ENCODE measurements around the gene FKRP.
A peak's percentile ranks its signal among the peaks of the same experiment; 100 is the strongest.
"Not testable (repeated sequence)": the region's sequence is repeated elsewhere in the genome, so short reads cannot be mapped to it uniquely, and the experiment has no call there.

The FKRP gene

GRCh38 chr19:46753420-46754155 is 7.7 kb downstream of the FKRP start:
- Mint-ChIP-seq H3K9me3 (no peaks in the 10 kb centered on the region), H3K27ac (no peak overlapping the region), H3K27me3 (no peaks in the 10 kb centered on the region), H3K4me1 (peaks cover 20% of the 10 kb centered on the region), H3K36me3 (peaks cover 5% of the 10 kb centered on the region), H3K4me3 (no peak overlapping the region)
- DNase-seq (ENCODE audit: low spot score in 2 of 2): peak; percentile 63 to 70
- peak; percentile 85 for ATAC-seq (ENCODE audit: low read depth)

- DNase-seq (ENCODE audit: low spot score in 2 of 2) (no peak), ATAC-seq (ENCODE audit: low read depth) (no peak)
- no peak overlapping the region for H3K27ac Mint-ChIP-seq
- no peaks in the 10 kb centered on the region for H3K9me3 Mint-ChIP-seq
- no peaks in the 10 kb centered on the region for H3K27me3 Mint-ChIP-seq
- peaks cover 16% of the 10 kb centered on the region for H3K4me1 Mint-ChIP-seq
- peaks cover 5% of the 10 kb centered on the region for H3K36me3 Mint-ChIP-seq
- no peak overlapping the region for H3K4me3 Mint-ChIP-seq
Measured at GRCh38 chr19:46755077-46755852, 9.4 kb downstream of the FKRP start.

- no peak for DNase-seq (ENCODE audit: low spot score in 2 of 2)
- peaks cover 12% of the 10 kb centered on the region for H3K4me1 Mint-ChIP-seq
Measured at GRCh38 chr19:46755853-46756543, 10.1 kb downstream of the FKRP start.

GRCh38 chr19:46756544-46756888 is 10.7 kb downstream of the FKRP start:
- no peak overlapping the region for H3K4me3 Mint-ChIP-seq
- peaks cover 12% of the 10 kb centered on the region for H3K4me1 Mint-ChIP-seq
- no peak overlapping the region for H3K27ac Mint-ChIP-seq
- no peaks in the 10 kb centered on the region for H3K27me3 Mint-ChIP-seq
- DNase-seq (ENCODE audit: low spot score in 2 of 2) (no peak), ATAC-seq (ENCODE audit: low read depth) (no peak)
- H3K36me3 Mint-ChIP-seq: peaks cover 5% of the 10 kb centered on the region
- H3K9me3 Mint-ChIP-seq: no peaks in the 10 kb centered on the region

More at GRCh38 chr19:46755853-46756543, 10.1 kb downstream of the FKRP start:
- Mint-ChIP-seq H3K4me3 (no peak overlapping the region), H3K27me3 (no peaks in the 10 kb centered on the region), H3K9me3 (no peaks in the 10 kb centered on the region), H3K27ac (no peak overlapping the region), H3K36me3 (peaks cover 5% of the 10 kb centered on the region)
- ATAC-seq (ENCODE audit: low read depth): no peak

GRCh38 chr19:46759206-46759605 is 13.3 kb downstream of the FKRP start:
- no peak for DNase-seq (ENCODE audit: low spot score in 2 of 2)
- Mint-ChIP-seq H3K9me3 (no peaks in the 10 kb centered on the region), H3K27ac (no peak overlapping the region)

GRCh38 chr19:46759817-46760333 is 14.0 kb downstream of the FKRP start:
- no peak overlapping the region for H3K4me3 Mint-ChIP-seq
- H3K4me1 Mint-ChIP-seq: peaks cover 5% of the 10 kb centered on the region
- no peaks in the 10 kb centered on the region for H3K36me3 Mint-ChIP-seq
- H3K9me3 Mint-ChIP-seq: no peaks in the 10 kb centered on the region
- no peaks in the 10 kb centered on the region for H3K27me3 Mint-ChIP-seq
- ATAC-seq (ENCODE audit: low read depth) (no peak), DNase-seq (ENCODE audit: low spot score in 2 of 2) (no peak)
- no peak overlapping the region for H3K27ac Mint-ChIP-seq

More at GRCh38 chr19:46759206-46759605, 13.3 kb downstream of the FKRP start:
- ATAC-seq (ENCODE audit: low read depth): no peak
- Mint-ChIP-seq H3K4me3 (no peak overlapping the region), H3K4me1 (peaks cover 5% of the 10 kb centered on the region), H3K27me3 (no peaks in the 10 kb centered on the region), H3K36me3 (no peaks in the 10 kb centered on the region)

- H3K4me3 Mint-ChIP-seq: no peak overlapping the region
- no peaks in the 10 kb centered on the region for H3K36me3 Mint-ChIP-seq
- H3K27me3 Mint-ChIP-seq: no peaks in the 10 kb centered on the region
- peaks cover 5% of the 10 kb centered on the region for H3K4me1 Mint-ChIP-seq
- H3K27ac Mint-ChIP-seq: no peak overlapping the region
- no peak for ATAC-seq (ENCODE audit: low read depth)
- DNase-seq (ENCODE audit: low spot score in 2 of 2): no peak
- no peaks in the 10 kb centered on the region for H3K9me3 Mint-ChIP-seq
Measured at GRCh38 chr19:46760363-46760762, 14.5 kb downstream of the FKRP start.

GRCh38 chr19:46760897-46761296 is 15.0 kb downstream of the FKRP start:
- not testable (repeated sequence) for ATAC-seq (ENCODE audit: low read depth); H3K4me1 Mint-ChIP-seq; H3K9me3 Mint-ChIP-seq; H3K4me3 Mint-ChIP-seq; H3K27me3 Mint-ChIP-seq; H3K36me3 Mint-ChIP-seq; H3K27ac Mint-ChIP-seq; DNase-seq (ENCODE audit: low spot score in 2 of 2)

GRCh38 chr19:46761418-46761831 is 15.6 kb downstream of the FKRP start:
- Mint-ChIP-seq H3K4me3 (no peak overlapping the region), H3K27ac (no peak overlapping the region), H3K36me3 (no peaks in the 10 kb centered on the region), H3K4me1 (peaks cover 5% of the 10 kb centered on the region), H3K27me3 (no peaks in the 10 kb centered on the region), H3K9me3 (no peaks in the 10 kb centered on the region)
- DNase-seq (ENCODE audit: low spot score in 2 of 2): no peak
- ATAC-seq (ENCODE audit: low read depth): no peak

- H3K4me1 Mint-ChIP-seq: peaks cover 7% of the 10 kb centered on the region
- no peaks in the 10 kb centered on the region for H3K27me3 Mint-ChIP-seq
- DNase-seq (ENCODE audit: low spot score in 2 of 2) (no peak), ATAC-seq (ENCODE audit: low read depth) (no peak)
- no peaks in the 10 kb centered on the region for H3K9me3 Mint-ChIP-seq
- no peaks in the 10 kb centered on the region for H3K36me3 Mint-ChIP-seq
- H3K27ac Mint-ChIP-seq: no peak overlapping the region
- H3K4me3 Mint-ChIP-seq: no peak overlapping the region
Measured at GRCh38 chr19:46762245-46762890, 16.5 kb downstream of the FKRP start.

- no peaks in the 10 kb centered on the region for H3K36me3 Mint-ChIP-seq
- H3K27ac Mint-ChIP-seq: no peak overlapping the region
- no peaks in the 10 kb centered on the region for H3K9me3 Mint-ChIP-seq
- H3K4me1 Mint-ChIP-seq: peaks cover 4% of the 10 kb centered on the region
- DNase-seq (ENCODE audit: low spot score in 2 of 2) (no peak), ATAC-seq (ENCODE audit: low read depth) (no peak)
- no peak overlapping the region for H3K4me3 Mint-ChIP-seq
- H3K27me3 Mint-ChIP-seq: no peaks in the 10 kb centered on the region
Measured at GRCh38 chr19:46764817-46765291, 19.0 kb downstream of the FKRP start.

- Mint-ChIP-seq H3K27ac (no peak overlapping the region), H3K27me3 (no peaks in the 10 kb centered on the region), H3K4me1 (peaks cover 4% of the 10 kb centered on the region), H3K9me3 (no peaks in the 10 kb centered on the region), H3K4me3 (no peak overlapping the region), H3K36me3 (no peaks in the 10 kb centered on the region)
- DNase-seq (ENCODE audit: low spot score in 2 of 2): peak in 1 of 2 donors; percentile 56
- peak; percentile 81 for ATAC-seq (ENCODE audit: low read depth)
Measured at GRCh38 chr19:46766569-46767317, 20.9 kb downstream of the FKRP start.

GRCh38 chr19:46768746-46769145 is 22.9 kb downstream of the FKRP start:
- not testable (repeated sequence) for H3K27ac Mint-ChIP-seq

More at GRCh38 chr19:46768746-46769145, 22.9 kb downstream of the FKRP start:
- H3K36me3 Mint-ChIP-seq; DNase-seq (ENCODE audit: low spot score in 2 of 2); H3K27me3 Mint-ChIP-seq; H3K9me3 Mint-ChIP-seq; ATAC-seq (ENCODE audit: low read depth); H3K4me1 Mint-ChIP-seq; H3K4me3 Mint-ChIP-seq: not testable (repeated sequence)

Measured in memory B cell (primary cell).